GM12878 (cell line): ENCODE measurements around the gene TFF1. TPM values are rescaled to one million over a fixed set of nuclear protein-coding genes. Genes with fewer than 3 reads are reported as not detected.

Source experiments
- CBX5 ChIP-seq: sonication (generic); IDR thresholded peaks from 2 replicates; pipeline ENCODE4 v1.6.1; 2016; ENCODE audit warnings: low read depth, moderate library complexity, mild to moderate bottlenecking, inconsistent platforms
- CHD2 ChIP-seq: IDR thresholded peaks from 2 replicates; pipeline ENCODE4 v1.6.1; 2011; ENCODE audit warnings: low read depth, low read length, improper control_type of control experiment, borderline replicate concordance
- CREM ChIP-seq: IDR thresholded peaks from 2 replicates; pipeline ENCODE4 v1.6.1; 2014; ENCODE audit warnings: antibody characterized with exemption, low read depth
- EP300 ChIP-seq, 2 experiments: fragments of 150-350 bp in 1 of 2; IDR thresholded peaks; 2 replicates each; pipeline ENCODE4 v1.6.1; 2011 to 2012; ENCODE audit warnings: low read depth in 2 of 2, low read length in 2 of 2, borderline replicate concordance in 1 of 2, improper control_type of control experiment in 1 of 2, inconsistent platforms in 1 of 2; ENCODE audit not compliant: control insufficient read depth in 1 of 2
- POU2F2 ChIP-seq: IDR thresholded peaks from 3 replicates; pipeline ENCODE4 v1.6.1; 2011; ENCODE audit warnings: low read depth, mild to moderate bottlenecking, low read length, borderline replicate concordance
- SMC3 ChIP-seq: IDR thresholded peaks from 2 replicates; pipeline ENCODE4 v1.6.1; 2011; ENCODE audit warnings: low read length, improper control_type of control experiment, borderline replicate concordance
- YY1 ChIP-seq: IDR thresholded peaks from 2 replicates; pipeline ENCODE4 v1.6.1; 2011; ENCODE audit warnings: low read depth, mild to moderate bottlenecking, low read length
- ZSCAN29 ChIP-seq: fragments of 450-650 bp; IDR thresholded peaks from 2 replicates; pipeline ENCODE4 v1.6.1; 2017; ENCODE audit warnings: mild to moderate bottlenecking, moderate library complexity
- polyA plus RNA-seq, 11 experiments: library from polyadenylated mRNA; depleted of rRNA in 4 of 11; unstranded in 6 of 11; stranded (reverse) in 5 of 11; fragments of >200 nt; fragmentation: Nextera tagmentation in 4 of 11; fragmentation: Illumina TruSeq in 1 of 11; extraction: Ambion mirVana in 4 of 11; extraction: Trizol in 1 of 11; gene quantifications; 1 replicate in 1 of 11; 2 replicates in 10 of 11; pipeline versions ENCODE4 v1.2.1 to v1.2.3, GENCODE V29; 2011 to 2016; ENCODE audit warnings: inconsistent platforms in 2 of 11, missing spikeins in 2 of 11, low read depth in 1 of 11
- total RNA-seq, 4 experiments: library from RNA; depleted of rRNA in 3 of 4; stranded (reverse); fragments of >200 nt in 3 of 4; fragmentation: Illumina TruSeq in 1 of 4; extraction: Trizol in 1 of 4; gene quantifications; 2 replicates each; pipeline versions ENCODE4 v1.2.1 to v1.2.3, GENCODE V29; 2013 to 2021
- TF ChIP-seq, protein P1 (sequence below): fragments of 450-650 bp; IDR thresholded peaks from 2 replicates; pipeline ENCODE4 v1.6.1; 2018; ENCODE audit warnings: mild to moderate bottlenecking, low read depth, moderate library complexity; ENCODE audit not compliant: partially characterized antibody
- TF ChIP-seq, protein P2 (sequence below): fragments of 450-650 bp; IDR thresholded peaks from 2 replicates; pipeline ENCODE4 v1.6.1; 2017; ENCODE audit warnings: mild to moderate bottlenecking, moderate library complexity

Gene TFF1
- total and polyA plus RNA-seq, 10 of the 15 experiments (the other 5 are each of a cell fraction or from before 2014, with no cell fraction given), result 0.13 TPM; not detected in 9

DNA sequence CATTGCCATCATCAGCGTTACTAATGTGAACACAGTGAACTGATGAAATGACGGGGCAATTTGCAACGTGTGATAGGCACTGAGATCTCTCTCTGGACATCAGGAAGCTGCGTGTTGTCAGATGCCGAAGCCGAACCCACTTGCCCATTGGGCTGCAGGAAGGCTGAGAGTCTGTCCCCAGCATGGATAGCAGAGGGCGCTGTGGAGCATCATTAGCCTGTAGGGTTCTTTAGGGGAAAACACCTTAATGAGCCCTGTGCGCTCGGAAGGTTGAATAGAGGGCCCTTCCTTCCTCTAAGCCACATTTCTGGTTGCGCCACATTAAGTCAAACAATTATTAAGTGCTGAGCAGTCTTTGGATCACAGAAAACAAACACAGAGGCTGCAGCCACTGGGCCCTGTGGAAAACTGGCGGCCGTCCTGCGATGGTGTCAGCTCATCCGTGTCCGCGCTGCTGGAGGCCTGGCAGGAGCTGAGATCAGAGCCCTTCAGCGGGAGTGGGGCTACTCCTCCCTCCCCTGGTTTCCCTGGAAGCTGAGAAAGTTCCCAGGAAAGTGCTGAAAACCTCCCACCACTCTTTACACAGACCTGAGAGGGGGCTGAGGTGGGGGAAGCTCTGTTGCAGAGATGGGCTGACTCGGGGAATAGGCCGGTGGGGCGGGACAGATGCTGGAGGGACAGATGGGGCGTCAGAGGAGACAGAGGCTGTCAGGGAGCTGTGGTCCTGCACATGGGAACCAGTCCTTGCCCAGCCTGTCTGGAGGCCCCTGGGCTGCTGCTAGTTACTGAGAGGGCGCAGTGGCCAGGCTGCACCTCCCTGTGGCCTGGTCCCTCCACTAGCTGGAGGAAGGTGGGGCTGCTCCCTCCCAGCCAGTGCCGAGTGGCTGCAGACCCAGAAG lies 28.3 kb downstream of the TFF1 start (continued):
- no peak for TF ChIP-seq EP300 (IDR thresholded peaks at IDR 0.05; ENCODE audit: borderline replicate concordance in 1 of 2, control insufficient read depth in 1 of 2, low read depth in 2 of 2, low read length in 2 of 2)
- no peak for TF ChIP-seq POU2F2
- peak; percentile 87 for TF ChIP-seq SMC3
- TF ChIP-seq YY1, result peak; percentile 73
- no peak for TF ChIP-seq CHD2
- TF ChIP-seq CBX5, result no peak
- TF ChIP-seq, protein P1, sequence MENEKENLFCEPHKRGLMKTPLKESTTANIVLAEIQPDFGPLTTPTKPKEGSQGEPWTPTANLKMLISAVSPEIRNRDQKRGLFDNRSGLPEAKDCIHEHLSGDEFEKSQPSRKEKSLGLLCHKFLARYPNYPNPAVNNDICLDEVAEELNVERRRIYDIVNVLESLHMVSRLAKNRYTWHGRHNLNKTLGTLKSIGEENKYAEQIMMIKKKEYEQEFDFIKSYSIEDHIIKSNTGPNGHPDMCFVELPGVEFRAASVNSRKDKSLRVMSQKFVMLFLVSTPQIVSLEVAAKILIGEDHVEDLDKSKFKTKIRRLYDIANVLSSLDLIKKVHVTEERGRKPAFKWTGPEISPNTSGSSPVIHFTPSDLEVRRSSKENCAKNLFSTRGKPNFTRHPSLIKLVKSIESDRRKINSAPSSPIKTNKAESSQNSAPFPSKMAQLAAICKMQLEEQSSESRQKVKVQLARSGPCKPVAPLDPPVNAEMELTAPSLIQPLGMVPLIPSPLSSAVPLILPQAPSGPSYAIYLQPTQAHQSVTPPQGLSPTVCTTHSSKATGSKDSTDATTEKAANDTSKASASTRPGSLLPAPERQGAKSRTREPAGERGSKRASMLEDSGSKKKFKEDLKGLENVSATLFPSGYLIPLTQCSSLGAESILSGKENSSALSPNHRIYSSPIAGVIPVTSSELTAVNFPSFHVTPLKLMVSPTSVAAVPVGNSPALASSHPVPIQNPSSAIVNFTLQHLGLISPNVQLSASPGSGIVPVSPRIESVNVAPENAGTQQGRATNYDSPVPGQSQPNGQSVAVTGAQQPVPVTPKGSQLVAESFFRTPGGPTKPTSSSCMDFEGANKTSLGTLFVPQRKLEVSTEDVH, result no peak
- TF ChIP-seq, protein P2, sequence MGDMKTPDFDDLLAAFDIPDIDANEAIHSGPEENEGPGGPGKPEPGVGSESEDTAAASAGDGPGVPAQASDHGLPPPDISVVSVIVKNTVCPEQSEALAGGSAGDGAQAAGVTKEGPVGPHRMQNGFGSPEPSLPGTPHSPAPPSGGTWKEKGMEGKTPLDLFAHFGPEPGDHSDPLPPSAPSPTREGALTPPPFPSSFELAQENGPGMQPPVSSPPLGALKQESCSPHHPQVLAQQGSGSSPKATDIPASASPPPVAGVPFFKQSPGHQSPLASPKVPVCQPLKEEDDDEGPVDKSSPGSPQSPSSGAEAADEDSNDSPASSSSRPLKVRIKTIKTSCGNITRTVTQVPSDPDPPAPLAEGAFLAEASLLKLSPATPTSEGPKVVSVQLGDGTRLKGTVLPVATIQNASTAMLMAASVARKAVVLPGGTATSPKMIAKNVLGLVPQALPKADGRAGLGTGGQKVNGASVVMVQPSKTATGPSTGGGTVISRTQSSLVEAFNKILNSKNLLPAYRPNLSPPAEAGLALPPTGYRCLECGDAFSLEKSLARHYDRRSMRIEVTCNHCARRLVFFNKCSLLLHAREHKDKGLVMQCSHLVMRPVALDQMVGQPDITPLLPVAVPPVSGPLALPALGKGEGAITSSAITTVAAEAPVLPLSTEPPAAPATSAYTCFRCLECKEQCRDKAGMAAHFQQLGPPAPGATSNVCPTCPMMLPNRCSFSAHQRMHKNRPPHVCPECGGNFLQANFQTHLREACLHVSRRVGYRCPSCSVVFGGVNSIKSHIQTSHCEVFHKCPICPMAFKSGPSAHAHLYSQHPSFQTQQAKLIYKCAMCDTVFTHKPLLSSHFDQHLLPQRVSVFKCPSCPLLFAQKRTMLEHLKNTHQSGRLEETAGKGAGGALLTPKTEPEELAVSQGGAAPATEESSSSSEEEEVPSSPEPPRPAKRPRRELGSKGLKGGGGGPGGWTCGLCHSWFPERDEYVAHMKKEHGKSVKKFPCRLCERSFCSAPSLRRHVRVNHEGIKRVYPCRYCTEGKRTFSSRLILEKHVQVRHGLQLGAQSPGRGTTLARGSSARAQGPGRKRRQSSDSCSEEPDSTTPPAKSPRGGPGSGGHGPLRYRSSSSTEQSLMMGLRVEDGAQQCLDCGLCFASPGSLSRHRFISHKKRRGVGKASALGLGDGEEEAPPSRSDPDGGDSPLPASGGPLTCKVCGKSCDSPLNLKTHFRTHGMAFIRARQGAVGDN, result no peak
- TF ChIP-seq ZSCAN29, result no peak
- no peak for TF ChIP-seq CREM
